Esophagus mucosa (tissue), 1 donor: ENCODE measurements around the gene CAPSL. TPM values are rescaled to one million over a fixed set of nuclear protein-coding genes. Genes with fewer than 3 reads are reported as not detected.
A peak's percentile ranks its signal among the peaks of the same experiment; 100 is the strongest.
"Not testable (repeated sequence)": the region's sequence is repeated elsewhere in the genome, so short reads cannot be mapped to it uniquely, and the experiment has no call there.

ENCODE experiments used
- ATAC-seq: fragments of 200-7000 bp; cut with Tn5 transposase; one replicate; pipeline ENCODE4 v1.9.1; 2020
- total RNA-seq: library from RNA; stranded (reverse); gene quantifications from one replicate; pipeline ENCODE4 v1.2.4, GENCODE V29; 2023
- donor health status: DM: yes; HTN: yes; CAD: no.

The CAPSL gene
- not detected for total RNA-seq

DNA sequence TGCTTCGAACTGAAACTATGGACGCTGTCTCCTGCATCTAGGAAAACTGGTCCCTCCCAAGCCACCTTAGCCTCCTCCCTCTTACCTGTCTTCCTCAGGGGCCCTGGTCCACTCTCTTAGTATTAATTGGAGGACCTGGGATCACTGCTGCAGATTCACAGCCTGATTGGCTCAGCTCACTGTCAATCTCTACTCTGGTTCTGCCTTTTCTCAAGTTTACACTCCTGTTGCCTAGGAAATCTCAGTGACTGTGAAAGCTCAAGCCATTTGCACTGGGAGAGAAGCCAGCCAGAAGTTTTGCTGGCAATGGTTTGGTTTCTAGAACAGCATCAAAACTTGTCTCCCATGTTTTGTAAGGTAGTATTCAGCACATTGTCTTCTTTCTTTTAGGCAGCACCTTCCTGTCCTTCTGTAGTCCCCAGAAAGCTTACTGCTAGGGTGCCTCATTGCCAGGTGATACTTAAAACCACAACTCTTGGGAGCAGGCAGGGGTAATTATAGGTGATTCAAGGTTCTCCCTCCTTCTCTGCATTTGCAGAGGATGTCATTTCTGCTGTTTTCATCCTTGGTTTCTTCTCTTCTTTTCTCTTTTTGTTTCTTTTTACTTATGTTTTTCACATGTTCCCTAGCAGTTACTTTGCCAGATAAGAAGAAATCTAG, at the start of gene CAPSL:
TSS of gene CAPSL (minus strand) at position 55 of the 660 bp plus-strand sequence. CDS start 17,502 bp downstream, outside the sequence.
- peak; percentile 39 for ATAC-seq

DNA sequence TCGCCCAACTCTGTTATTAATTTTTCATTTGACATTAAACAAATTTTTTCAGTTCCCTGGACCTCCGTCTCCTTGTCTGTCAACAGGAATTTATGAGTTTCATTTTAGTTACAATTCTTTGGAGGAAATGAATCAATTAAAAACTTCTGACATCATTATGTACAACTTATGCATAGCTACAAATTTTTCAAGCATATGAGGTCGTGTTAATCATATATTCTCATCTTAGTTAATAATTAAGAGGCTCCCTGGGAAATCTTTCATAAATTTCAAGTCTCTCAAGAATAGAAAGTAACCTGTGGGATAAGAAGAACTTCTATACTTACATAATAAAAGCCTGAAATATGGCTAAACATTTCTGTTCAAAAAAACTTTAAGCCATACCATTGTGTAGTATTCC, 49.4 kb upstream of the CAPSL start:
- no peak for ATAC-seq

DNA sequence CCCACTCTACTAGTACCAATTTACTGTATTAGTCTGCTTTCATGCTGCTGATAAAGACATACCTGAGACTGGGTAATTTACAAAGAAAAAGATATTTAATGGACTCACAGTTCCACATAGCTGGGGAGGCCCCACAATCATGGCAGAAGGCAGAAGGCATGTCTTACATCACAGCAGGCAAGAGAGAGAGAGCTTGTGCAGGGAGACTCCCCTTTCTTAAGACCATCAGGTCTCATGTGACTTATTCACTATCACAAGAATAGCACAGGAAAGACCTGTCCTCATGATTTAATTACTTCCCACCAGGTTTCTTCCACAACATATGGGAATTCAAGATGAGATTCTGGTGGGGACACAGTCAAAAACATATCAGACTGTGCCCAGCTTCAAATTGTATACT, 41.3 kb upstream of the CAPSL start:
- no peak for ATAC-seq

- ATAC-seq, result not testable (repeated sequence)
Measured at GRCh38 chr5:35976859-35977258, 38.4 kb upstream of the CAPSL start.

- no peak for ATAC-seq
Measured at GRCh38 chr5:35974570-35974969, 36.1 kb upstream of the CAPSL start.

DNA sequence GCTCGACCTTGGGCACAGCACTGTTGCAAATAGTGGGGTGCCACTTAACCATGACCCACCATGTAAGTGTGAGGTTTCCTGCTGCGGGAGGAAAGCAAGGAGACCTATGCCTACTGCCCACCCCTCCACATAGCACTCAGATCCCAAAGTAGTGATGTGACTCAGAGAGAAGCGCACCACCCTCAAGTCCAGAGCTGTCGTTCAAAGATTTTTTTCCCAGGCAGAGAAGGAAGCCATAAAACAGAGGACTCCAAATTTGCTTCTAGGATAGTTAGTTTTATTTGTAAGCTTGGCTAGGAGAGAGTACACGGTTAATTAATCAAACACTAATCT, 33.4 kb upstream of the CAPSL start:
- ATAC-seq, result no peak

- ATAC-seq, result no peak
Measured at GRCh38 chr5:35971186-35971877, 32.9 kb upstream of the CAPSL start.

GRCh38 chr5:35963381-35963843, 25.0 kb upstream of the CAPSL start:
- no peak for ATAC-seq

DNA sequence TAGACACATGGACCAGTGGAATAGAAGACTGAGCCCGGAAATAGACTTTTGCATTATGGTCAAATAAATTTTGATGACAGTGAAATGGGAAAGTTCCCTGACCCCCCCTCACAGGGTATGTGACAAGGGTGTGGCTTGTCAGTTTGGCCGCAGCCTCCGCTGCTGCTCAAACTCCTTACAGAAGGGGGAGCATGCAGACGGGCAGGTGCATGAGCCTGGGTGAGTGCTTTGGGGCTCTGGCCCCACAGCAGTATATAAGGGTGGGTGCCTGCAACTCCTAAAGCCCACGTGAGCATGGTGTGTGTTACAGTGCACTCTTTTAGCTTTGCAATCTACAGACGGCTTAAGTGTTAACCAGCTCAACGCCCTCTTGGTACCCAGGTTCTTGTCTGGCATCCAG, 21.9 kb upstream of the CAPSL start:
- ATAC-seq, result no peak

- ATAC-seq, result no peak
Measured at GRCh38 chr5:35956429-35956828, 18.0 kb upstream of the CAPSL start.

- no peak for ATAC-seq
Measured at GRCh38 chr5:35954175-35954574, 15.8 kb upstream of the CAPSL start.

DNA sequence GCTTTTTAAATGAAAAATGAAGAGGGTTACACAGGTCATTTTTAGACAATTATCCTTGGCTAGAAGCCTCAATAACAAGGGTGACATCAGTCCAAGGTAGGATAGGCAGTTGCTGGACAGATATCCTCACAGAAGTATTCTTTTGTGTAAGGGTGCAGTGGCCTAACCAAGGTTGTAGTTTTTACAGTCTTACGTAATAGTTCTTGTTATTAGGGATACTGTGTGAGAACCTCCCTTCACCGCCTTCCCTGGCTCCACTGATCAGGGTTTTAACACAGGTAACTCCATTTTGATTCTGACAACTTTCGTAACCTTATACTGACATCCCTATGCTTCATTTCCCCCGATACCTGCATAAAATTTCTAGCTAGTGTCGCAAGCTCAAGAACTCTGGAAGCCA, 8.7 kb upstream of the CAPSL start:
- no peak for ATAC-seq

DNA sequence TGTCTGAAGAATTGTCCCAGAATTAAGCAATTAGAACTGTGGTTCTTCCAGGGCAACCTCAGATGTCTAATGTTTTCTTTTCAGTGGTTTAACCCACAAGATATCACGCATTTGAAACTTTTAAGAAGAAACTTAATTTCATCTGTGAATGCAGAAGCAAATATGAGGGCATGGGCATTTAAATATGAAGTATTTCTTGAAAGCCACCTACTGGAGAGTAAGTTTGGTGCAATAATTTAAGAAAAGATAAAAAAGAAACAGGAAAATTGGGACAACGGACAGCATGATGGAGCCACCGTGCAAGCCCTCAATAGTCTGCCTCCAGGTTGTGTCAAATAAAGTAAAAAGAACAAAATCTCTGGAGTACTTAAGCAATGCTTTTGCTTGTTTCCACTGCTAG, 1.2 kb upstream of the CAPSL start:
- ATAC-seq, result no peak

GRCh38 chr5:35926389-35927051, 11.9 kb downstream of the CAPSL start:
- peak; percentile 65 for ATAC-seq

- ATAC-seq, result peak; percentile 76
Measured at GRCh38 chr5:35924950-35925722, 13.3 kb downstream of the CAPSL start.

DNA sequence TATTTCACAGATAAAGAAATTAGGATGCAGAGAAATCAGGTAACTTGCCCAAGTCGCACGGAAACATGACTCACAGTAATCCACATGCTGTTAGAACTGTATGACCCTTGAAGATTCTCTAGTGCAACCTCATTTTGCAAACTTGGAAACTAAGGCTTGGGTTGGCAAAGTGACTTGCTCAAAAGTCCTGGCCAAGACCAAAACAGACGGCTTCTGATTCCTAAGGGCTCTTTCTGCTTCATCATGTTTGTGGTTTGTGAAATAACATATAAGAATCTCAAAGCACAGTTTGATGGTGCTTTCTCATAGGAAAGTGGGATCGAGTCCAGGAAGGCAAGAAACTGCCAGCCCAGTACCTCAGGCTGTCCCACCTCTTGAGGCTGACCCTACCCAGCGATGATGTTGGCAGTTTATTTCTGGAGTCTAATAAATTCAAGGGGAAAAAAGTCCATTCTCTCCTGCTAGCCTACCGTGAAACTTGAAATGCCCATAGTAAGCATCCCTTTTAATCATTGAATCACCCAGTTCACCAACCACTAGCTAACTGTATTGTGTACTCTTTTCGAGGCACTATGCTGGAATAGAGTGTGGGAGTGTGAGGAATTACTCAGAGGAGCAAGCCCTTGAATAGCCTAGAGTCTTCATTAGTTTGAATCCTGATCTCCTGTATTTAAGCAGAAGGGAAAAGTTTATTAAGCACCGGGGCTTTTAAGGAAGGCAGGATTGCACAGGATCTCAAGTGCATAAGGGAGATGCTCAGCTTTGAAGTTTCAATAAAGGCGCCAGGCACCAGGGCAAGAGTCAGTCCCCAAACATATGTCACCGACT, 14.1 kb downstream of the CAPSL start:
- no peak for ATAC-seq

DNA sequence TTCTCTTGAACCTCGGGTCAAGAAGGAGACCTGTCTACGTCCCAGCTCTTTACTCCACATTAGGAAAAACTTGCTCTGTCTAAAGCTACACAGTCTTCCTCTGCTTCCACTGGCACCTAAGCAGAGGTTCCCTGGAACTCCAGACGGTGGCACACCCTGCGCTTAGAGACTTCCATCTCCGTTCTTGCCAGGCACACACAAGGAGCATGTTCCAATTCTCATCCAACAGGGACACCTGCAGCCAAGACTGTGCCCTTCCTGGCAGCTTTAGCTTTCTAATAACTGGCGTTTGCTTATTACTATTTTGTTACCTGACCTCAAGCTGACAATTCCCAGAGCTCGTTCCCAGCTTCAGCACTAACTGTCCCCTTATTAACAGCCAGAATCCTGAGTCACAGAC, 16.0 kb downstream of the CAPSL start:
- no peak for ATAC-seq

- ATAC-seq, result no peak
Measured at GRCh38 chr5:35921930-35922329, 16.5 kb downstream of the CAPSL start.

DNA sequence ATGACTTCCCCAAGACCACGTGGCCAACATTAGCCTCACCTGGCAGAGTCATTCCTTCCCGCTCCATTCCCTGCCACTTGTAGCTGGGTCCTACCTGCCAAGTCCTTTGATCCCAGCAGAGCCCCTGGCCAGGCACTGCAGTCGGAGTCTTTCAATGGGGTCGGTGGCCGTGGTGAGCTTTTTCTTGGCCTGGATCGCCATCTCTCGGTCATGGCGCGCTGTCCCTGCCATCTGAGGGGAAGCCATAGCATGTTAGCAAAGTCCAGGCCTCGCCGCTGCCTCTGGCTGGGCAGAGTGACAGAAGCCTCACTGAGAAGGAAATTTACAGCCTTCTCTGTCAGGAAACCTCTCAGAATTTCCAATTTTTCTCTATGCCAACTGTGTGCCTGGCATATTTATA, 17.5 kb downstream of the CAPSL start:
- ATAC-seq, result no peak

DNA sequence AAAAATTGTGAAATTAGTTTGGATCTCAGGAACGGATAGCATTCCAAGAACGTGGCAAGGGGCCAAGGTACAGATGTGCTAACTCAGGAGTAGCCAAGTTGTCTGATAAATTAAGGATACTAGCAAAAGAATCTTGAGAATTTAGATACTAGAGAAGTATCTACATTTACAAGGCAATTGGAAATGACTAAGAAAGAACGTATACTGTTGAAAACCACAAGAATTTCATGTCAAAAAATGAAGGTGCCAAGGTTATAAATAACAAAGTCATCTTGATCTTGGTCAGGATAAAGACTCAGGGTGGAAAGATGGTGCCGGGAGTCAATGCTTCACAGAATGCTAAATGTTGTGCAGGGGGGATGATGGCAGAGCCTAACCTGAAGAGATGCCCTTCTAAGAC, 19.2 kb downstream of the CAPSL start:
- no peak for ATAC-seq

DNA sequence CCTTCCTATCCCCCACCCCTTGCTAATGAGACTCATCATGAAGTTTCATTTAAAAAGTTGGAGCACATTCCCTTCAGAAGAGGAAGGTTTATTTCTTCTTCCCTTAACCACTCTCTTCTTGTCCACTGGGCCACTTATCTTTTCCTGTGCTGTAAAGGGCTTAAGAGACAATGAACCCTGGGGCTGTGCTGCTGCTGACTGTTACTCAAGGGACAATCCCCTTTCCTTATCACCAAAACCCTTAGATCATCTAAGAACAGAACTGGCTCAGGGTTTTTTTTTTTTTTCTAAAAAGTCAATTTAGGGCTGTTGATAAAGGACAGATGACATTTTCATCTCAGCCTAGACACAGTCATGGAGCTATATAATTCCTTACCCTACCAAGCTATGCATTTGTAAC, 29.6 kb downstream of the CAPSL start:
- no peak for ATAC-seq

DNA sequence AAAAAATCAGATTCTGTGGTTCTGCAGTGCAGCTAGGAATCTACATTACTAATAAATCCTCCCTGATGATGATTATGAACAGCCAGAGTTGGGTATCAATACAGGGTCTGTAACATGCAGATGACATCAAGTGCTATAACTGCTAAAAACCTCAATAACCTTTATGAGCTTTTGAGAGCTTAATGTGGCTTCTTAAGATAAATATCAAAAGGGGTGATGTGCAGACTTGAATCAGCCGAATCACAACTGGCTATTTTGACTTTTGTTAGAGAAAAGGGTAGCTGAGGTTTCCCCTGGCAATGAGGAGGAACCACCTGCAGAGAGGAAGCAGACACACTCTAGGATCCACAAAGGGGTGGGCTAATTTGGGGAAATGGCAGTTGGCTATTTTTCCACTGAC, 30.2 kb downstream of the CAPSL start:
- ATAC-seq, result no peak
